HUES48 (cell line): Measurements from ENCODE around the gene ASIC4.

Experiments
- H3K27ac ChIP-seq: one replicate; pipeline ENCODE4 v1.7.0; 2013; ENCODE audit warnings: low read depth, low read length, inconsistent platforms
- H3K27me3 ChIP-seq: 2 replicates; pipeline ENCODE4 v1.6.1; 2013; ENCODE audit warnings: mild to moderate bottlenecking, low read length; ENCODE audit not compliant: control insufficient read depth, insufficient read depth
- H3K36me3 ChIP-seq: 2 replicates; pipeline ENCODE4 v1.6.1; 2013; ENCODE audit warnings: low read length; ENCODE audit not compliant: control insufficient read depth, insufficient read depth
- H3K4me1 ChIP-seq: 2 replicates; pipeline ENCODE4 v1.6.1; 2013; ENCODE audit warnings: mild to moderate bottlenecking, low read length; ENCODE audit not compliant: control insufficient read depth, insufficient read depth
- H3K4me3 ChIP-seq: 2 replicates; pipeline ENCODE4 v1.5.1; 2013; ENCODE audit warnings: mild to moderate bottlenecking, low read depth, low read length
- H3K9ac ChIP-seq: 2 replicates; pipeline ENCODE4 v1.6.1; 2013; ENCODE audit warnings: mild to moderate bottlenecking, low read depth, low read length, moderate library complexity
- H3K9me3 ChIP-seq: 2 replicates; pipeline ENCODE4 v1.6.1; 2013; ENCODE audit warnings: low read length; ENCODE audit not compliant: control insufficient read depth, insufficient read depth

Gene ASIC4

GRCh38 chr2:219472629-219473187 lies 41.6 kb upstream of the ASIC4 start:
- Histone ChIP-seq H3K9ac (no peak overlapping the region), H3K36me3 (no peaks in the 10 kb centered on the region), H3K27ac (no peak overlapping the region), H3K4me3 (no peak overlapping the region), H3K27me3 (no peaks in the 10 kb centered on the region), H3K4me1 (peaks cover 4% of the 10 kb centered on the region; the same call in 1 of the 2 replicates), H3K9me3 (no peaks in the 10 kb centered on the region)

GRCh38 chr2:219473511-219473910 lies 40.8 kb upstream of the ASIC4 start:
- H3K9me3 ChIP-seq = no peaks in the 10 kb centered on the region
- H3K27me3 ChIP-seq = no peaks in the 10 kb centered on the region
- H3K27ac ChIP-seq = no peak overlapping the region
- no peaks in the 10 kb centered on the region for H3K36me3 ChIP-seq
- no peak overlapping the region for H3K9ac ChIP-seq
- no peak overlapping the region for H3K4me3 ChIP-seq
- H3K4me1 ChIP-seq = peaks cover 4% of the 10 kb centered on the region; the same call in 1 of the 2 replicates

GRCh38 chr2:219474285-219475060 lies 39.8 kb upstream of the ASIC4 start:
- no peaks in the 10 kb centered on the region for H3K27me3 ChIP-seq
- H3K27ac ChIP-seq = no peak overlapping the region
- no peaks in the 10 kb centered on the region for H3K9me3 ChIP-seq
- H3K36me3 ChIP-seq = no peaks in the 10 kb centered on the region
- no peak overlapping the region for H3K4me3 ChIP-seq
- no peak overlapping the region for H3K9ac ChIP-seq
- H3K4me1 ChIP-seq = peaks cover 4% of the 10 kb centered on the region; the same call in 1 of the 2 replicates

- no peaks in the 10 kb centered on the region for H3K27me3 ChIP-seq
- H3K4me1 ChIP-seq = peaks cover 4% of the 10 kb centered on the region; the same call in 1 of the 2 replicates
- no peak overlapping the region for H3K4me3 ChIP-seq
Measured at GRCh38 chr2:219475278-219475677, 39.0 kb upstream of the ASIC4 start.

GRCh38 chr2:219475697-219476651 lies 38.3 kb upstream of the ASIC4 start:
- Histone ChIP-seq H3K4me3 (peak overlapping the region; percentile 58), H3K36me3 (no peaks in the 10 kb centered on the region), H3K9ac (no peak overlapping the region), H3K27me3 (no peaks in the 10 kb centered on the region), H3K4me1 (peaks cover 4% of the 10 kb centered on the region; the same call in 1 of the 2 replicates), H3K27ac (peak overlapping the region; percentile 63), H3K9me3 (no peaks in the 10 kb centered on the region)

More at GRCh38 chr2:219475278-219475677, 39.0 kb upstream of the ASIC4 start:
- Histone ChIP-seq H3K36me3 (no peaks in the 10 kb centered on the region), H3K9ac (no peak overlapping the region), H3K9me3 (no peaks in the 10 kb centered on the region), H3K27ac (no peak overlapping the region)

GRCh38 chr2:219476652-219477151 lies 37.6 kb upstream of the ASIC4 start:
- peaks cover 4% of the 10 kb centered on the region; the same call in 1 of the 2 replicates for H3K4me1 ChIP-seq
- H3K4me3 ChIP-seq = peak overlapping the region; percentile 58
- H3K36me3 ChIP-seq = peaks cover 5% of the 10 kb centered on the region; the same call in 1 of the 2 replicates
- H3K27ac ChIP-seq = peak overlapping the region; percentile 63
- no peak overlapping the region for H3K9ac ChIP-seq
- H3K9me3 ChIP-seq = no peaks in the 10 kb centered on the region
- H3K27me3 ChIP-seq = no peaks in the 10 kb centered on the region

GRCh38 chr2:219477179-219477578 lies 37.1 kb upstream of the ASIC4 start:
- Histone ChIP-seq H3K27me3 (peaks cover 2% of the 10 kb centered on the region; the same call in 1 of the 2 replicates), H3K4me1 (peaks cover 4% of the 10 kb centered on the region; the same call in 1 of the 2 replicates), H3K4me3 (peak overlapping the region; percentile 58; the same call in 1 of the 2 replicates), H3K27ac (no peak overlapping the region), H3K9me3 (no peaks in the 10 kb centered on the region), H3K9ac (no peak overlapping the region), H3K36me3 (peaks cover 7% of the 10 kb centered on the region; the same call in 1 of the 2 replicates)

GRCh38 chr2:219477815-219478214 lies 36.5 kb upstream of the ASIC4 start:
- Histone ChIP-seq H3K36me3 (peaks cover 7% of the 10 kb centered on the region; the same call in 1 of the 2 replicates), H3K4me3 (no peak overlapping the region), H3K9ac (no peak overlapping the region), H3K4me1 (peaks cover 4% of the 10 kb centered on the region; the same call in 1 of the 2 replicates), H3K27me3 (peaks cover 8% of the 10 kb centered on the region), H3K9me3 (no peaks in the 10 kb centered on the region), H3K27ac (no peak overlapping the region)

GRCh38 chr2:219478916-219479315 lies 35.4 kb upstream of the ASIC4 start:
- no peak overlapping the region for H3K9ac ChIP-seq
- no peak overlapping the region for H3K27ac ChIP-seq
- peaks cover 18% of the 10 kb centered on the region for H3K27me3 ChIP-seq

GRCh38 chr2:219480004-219480403 lies 34.3 kb upstream of the ASIC4 start:
- Histone ChIP-seq H3K27ac (no peak overlapping the region), H3K9me3 (no peaks in the 10 kb centered on the region), H3K27me3 (peaks cover 29% of the 10 kb centered on the region), H3K4me3 (no peak overlapping the region), H3K9ac (no peak overlapping the region), H3K4me1 (peaks cover 13% of the 10 kb centered on the region), H3K36me3 (peaks cover 7% of the 10 kb centered on the region; the same call in 1 of the 2 replicates)

More at GRCh38 chr2:219478916-219479315, 35.4 kb upstream of the ASIC4 start:
- peaks cover 7% of the 10 kb centered on the region; the same call in 1 of the 2 replicates for H3K36me3 ChIP-seq
- H3K9me3 ChIP-seq = no peaks in the 10 kb centered on the region
- no peak overlapping the region for H3K4me3 ChIP-seq
- H3K4me1 ChIP-seq = peaks cover 6% of the 10 kb centered on the region
